HCT116 (cell line): ENCODE results near the gene MORC4.

Source experiments
- EZH2 ChIP-seq: fragments of 200-600 bp; sonication (generic); IDR thresholded peaks from 2 replicates; pipeline ENCODE4 v1.6.1; 2017; ENCODE audit warnings: antibody characterized with exemption, mixed run types
- JUND ChIP-seq: IDR thresholded peaks from 2 replicates; pipeline ENCODE4 v1.6.1; 2012
- POLR2A ChIP-seq: IDR thresholded peaks from 2 replicates; pipeline ENCODE4 v1.7.0; 2011; ENCODE audit warnings: borderline replicate concordance; ENCODE audit not compliant: insufficient read depth, insufficient read length; ENCODE audit errors: extremely low read depth
- TCF7L2 ChIP-seq: IDR thresholded peaks from 2 replicates; pipeline ENCODE4 v1.7.0; 2011; ENCODE audit warnings: borderline replicate concordance, inconsistent platforms; ENCODE audit not compliant: insufficient read depth, insufficient read length; ENCODE audit errors: extremely low read depth
- TF ChIP-seq, protein P1 (sequence below), 3 experiments: fragments of 200-600 bp in 1 of 3; sonication (generic) in 1 of 3; IDR thresholded peaks in 2 of 3; conservative IDR thresholded peaks in 1 of 3; 2 replicates each; pipeline ENCODE4 v1.5.1; 2012 to 2017; ENCODE audit warnings: low read depth in 2 of 3, low read length in 2 of 3, antibody characterized with exemption in 1 of 3, borderline replicate concordance in 1 of 3, control low read depth in 1 of 3, mild to moderate bottlenecking in 1 of 3, mixed read lengths in 1 of 3, mixed run types in 1 of 3, moderate library complexity in 1 of 3; ENCODE audit not compliant: insufficient read depth in 1 of 3

DNA sequence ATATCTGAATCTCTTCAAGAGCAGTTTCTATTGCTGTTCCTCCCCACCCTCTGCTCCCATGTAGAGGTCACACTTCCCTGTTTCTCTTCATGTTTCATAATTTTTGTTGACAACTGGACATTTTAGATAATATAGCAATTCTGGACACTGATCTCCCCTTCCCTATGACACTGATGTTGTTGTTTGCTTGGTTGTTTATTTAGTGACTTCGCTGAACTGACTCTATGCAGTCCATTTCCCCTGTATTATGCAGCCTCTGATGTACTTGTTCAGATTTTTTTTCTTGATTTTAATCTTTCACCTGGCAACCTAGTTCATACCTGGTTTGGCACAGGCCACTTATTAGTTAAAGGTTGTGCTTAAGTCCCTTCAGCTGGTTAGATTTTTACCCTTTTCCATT lies 50.6 kb downstream of the MORC4 start:
- TF ChIP-seq, protein P1, sequence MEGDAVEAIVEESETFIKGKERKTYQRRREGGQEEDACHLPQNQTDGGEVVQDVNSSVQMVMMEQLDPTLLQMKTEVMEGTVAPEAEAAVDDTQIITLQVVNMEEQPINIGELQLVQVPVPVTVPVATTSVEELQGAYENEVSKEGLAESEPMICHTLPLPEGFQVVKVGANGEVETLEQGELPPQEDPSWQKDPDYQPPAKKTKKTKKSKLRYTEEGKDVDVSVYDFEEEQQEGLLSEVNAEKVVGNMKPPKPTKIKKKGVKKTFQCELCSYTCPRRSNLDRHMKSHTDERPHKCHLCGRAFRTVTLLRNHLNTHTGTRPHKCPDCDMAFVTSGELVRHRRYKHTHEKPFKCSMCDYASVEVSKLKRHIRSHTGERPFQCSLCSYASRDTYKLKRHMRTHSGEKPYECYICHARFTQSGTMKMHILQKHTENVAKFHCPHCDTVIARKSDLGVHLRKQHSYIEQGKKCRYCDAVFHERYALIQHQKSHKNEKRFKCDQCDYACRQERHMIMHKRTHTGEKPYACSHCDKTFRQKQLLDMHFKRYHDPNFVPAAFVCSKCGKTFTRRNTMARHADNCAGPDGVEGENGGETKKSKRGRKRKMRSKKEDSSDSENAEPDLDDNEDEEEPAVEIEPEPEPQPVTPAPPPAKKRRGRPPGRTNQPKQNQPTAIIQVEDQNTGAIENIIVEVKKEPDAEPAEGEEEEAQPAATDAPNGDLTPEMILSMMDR (IDR thresholded peaks at IDR 0.05 in 2 of 3, conservative IDR thresholded peaks at IDR 0.05 in 1 of 3; ENCODE audit: borderline replicate concordance in 1 of 3, insufficient read depth in 1 of 3, low read depth in 2 of 3, low read length in 2 of 3) = no peak
- no peak for TF ChIP-seq POLR2A
- no peak for TF ChIP-seq JUND
- no peak for TF ChIP-seq TCF7L2
- no peak for TF ChIP-seq EZH2
